OCI-LY7 (cell line): ENCODE measurements around the gene SPAAR.

ENCODE experiments used
- CTCF ChIP-seq: fragments of 200-600 bp; sonication (generic); conservative IDR thresholded peaks from 2 replicates; pipeline ENCODE4 v1.5.1; 2014; ENCODE audit warnings: mild to moderate bottlenecking, antibody characterized with exemption, low read length, moderate library complexity, mixed read lengths
- EZH2phosphoT487 ChIP-seq: fragments of 200-600 bp; sonication (generic); IDR thresholded peaks from 2 replicates; pipeline ENCODE4 v1.6.1; 2018; ENCODE audit warnings: low read depth, borderline replicate concordance, mild to moderate bottlenecking, mixed run types, antibody characterized with exemption, low read length, moderate library complexity, mixed read lengths

- TF ChIP-seq CTCF = no peak
- TF ChIP-seq EZH2phosphoT487 = no peak
Observed at GRCh38 chr9:35869621-35870216, 39.6 kb upstream of the SPAAR start.
